GM23248 (cell line): Measurements from ENCODE around the gene CCNG1. TPM values are rescaled to one million over a fixed set of nuclear protein-coding genes. Genes with fewer than 3 reads are reported as not detected.

ENCODE experiments used
- DNase-seq: peaks from one replicate; pipeline ENCODE4 v3.0.0-alpha.2; 2015
- H2AFZ ChIP-seq: fragments of 200-600 bp; sonication (generic); 2 replicates; pipeline ENCODE4 v1.6.1; 2016; ENCODE audit warnings: antibody characterized with exemption
- H3F3A ChIP-seq: fragments of 200-600 bp; sonication (generic); 2 replicates; pipeline ENCODE4 v1.6.1; 2016; ENCODE audit warnings: mild to moderate bottlenecking, antibody characterized with exemption, mixed run types; ENCODE audit not compliant: insufficient read depth
- H3K27ac ChIP-seq: fragments of 200-600 bp; sonication (generic); 2 replicates; pipeline ENCODE4 v1.5.1; 2016; ENCODE audit warnings: mild to moderate bottlenecking
- H3K27me3 ChIP-seq: fragments of 200-600 bp; sonication (generic); replicated peaks from 2 replicates; pipeline ENCODE4 v1.6.1; 2016; ENCODE audit warnings: mild to moderate bottlenecking; ENCODE audit not compliant: insufficient read depth
- H3K36me3 ChIP-seq: fragments of 200-600 bp; sonication (generic); 2 replicates; pipeline ENCODE4 v1.6.1; 2016; ENCODE audit warnings: low read depth, mild to moderate bottlenecking
- H3K4me1 ChIP-seq: fragments of 200-600 bp; sonication (generic); 2 replicates; pipeline ENCODE4 v1.6.1; 2016; ENCODE audit warnings: mild to moderate bottlenecking; ENCODE audit not compliant: insufficient read depth
- H3K4me2 ChIP-seq: fragments of 200-600 bp; sonication (generic); one replicate; pipeline ENCODE4 v1.6.1; 2016; ENCODE audit warnings: mild to moderate bottlenecking; ENCODE audit not compliant: unreplicated experiment
- H3K4me3 ChIP-seq: fragments of 200-600 bp; sonication (generic); 2 replicates; pipeline ENCODE4 v1.5.1; 2016; ENCODE audit warnings: mild to moderate bottlenecking
- H3K79me2 ChIP-seq: fragments of 200-600 bp; sonication (generic); 2 replicates; pipeline ENCODE4 v1.6.1; 2016; ENCODE audit warnings: mild to moderate bottlenecking; ENCODE audit not compliant: insufficient read depth
- H3K9ac ChIP-seq: fragments of 200-600 bp; sonication (generic); 2 replicates; pipeline ENCODE4 v1.6.1; 2016; ENCODE audit warnings: mild to moderate bottlenecking
- H3K9me2 ChIP-seq: fragments of 200-600 bp; sonication (generic); 2 replicates; pipeline ENCODE4 v1.6.1; 2016; ENCODE audit warnings: mixed run types, mild to moderate bottlenecking, moderate library complexity; ENCODE audit not compliant: insufficient read depth
- H3K9me3 ChIP-seq: fragments of 200-600 bp; sonication (generic); one replicate; pipeline ENCODE4 v1.6.1; 2017; ENCODE audit warnings: low read depth
- H4K20me1 ChIP-seq: fragments of 200-600 bp; sonication (generic); 2 replicates; pipeline ENCODE4 v1.6.0; 2016; ENCODE audit not compliant: insufficient read depth
- EZH2 ChIP-seq: fragments of 200-600 bp; sonication (generic); IDR thresholded peaks from 2 replicates; pipeline ENCODE4 v1.6.1; 2018; ENCODE audit warnings: antibody characterized with exemption, mild to moderate bottlenecking; ENCODE audit not compliant: insufficient read depth, poor library complexity, severe bottlenecking
- EZH2phosphoT487 ChIP-seq: fragments of 200-600 bp; sonication (generic); IDR thresholded peaks from 2 replicates; pipeline ENCODE4 v1.6.1; 2018; ENCODE audit warnings: antibody characterized with exemption, moderate library complexity, mild to moderate bottlenecking, low read depth; ENCODE audit not compliant: insufficient read depth
- WGBS, 2 experiments: methylation state at CpG; one replicate each; pipeline ENCODE4 v1.1.6; 2015 to 2017; ENCODE audit warnings: low lambda C conversion rate in 2 of 2, low coverage in 1 of 2; ENCODE audit errors: missing lambda C conversion rate in 2 of 2; 5-methylcytosine and 5-hydroxymethylcytosine counted together
- in situ Hi-C: fragments of 300-500 bp; cut with MboI; formaldehyde crosslinking; loops from 2 replicates; pipeline ENCODE4 v1.15.0; 2020
- polyA plus RNA-seq: library from polyadenylated mRNA; unstranded; fragments of >200 nt; fragmentation: Nextera tagmentation; extraction: Ambion mirVana; gene quantifications from 2 replicates; pipeline ENCODE4 v1.2.1, GENCODE V29; 2016
- total RNA-seq: library from RNA; depleted of rRNA; stranded (reverse); fragments of >200 nt; shearing (Covaris generic); gene quantifications from 2 replicates; pipeline ENCODE4 v1.2.3, GENCODE V29; 2014

CCNG1 gene
- total and polyA plus RNA-seq, 2 experiments from 2014 or later: 101 to 166 TPM

DNA sequence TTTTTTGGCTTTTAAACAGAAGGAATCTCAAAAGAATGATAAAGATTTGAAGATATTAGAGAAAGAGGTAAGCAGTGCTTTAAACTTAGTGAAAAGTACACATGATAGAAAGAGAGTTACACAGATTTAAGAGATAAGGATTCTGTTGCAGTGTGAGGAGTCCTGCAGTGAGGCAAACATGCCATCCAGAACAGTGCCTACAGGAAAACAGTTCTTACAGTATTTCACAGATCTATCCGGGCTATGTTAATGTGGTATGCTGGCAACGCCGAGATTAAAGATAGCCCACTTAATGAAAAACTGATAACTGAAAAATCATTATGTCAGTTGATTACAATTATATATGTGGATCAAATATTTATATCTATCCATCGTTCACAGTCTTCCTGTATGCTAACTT is 30.3 kb downstream of the CCNG1 start:
- H4K20me1 ChIP-seq: no peaks in the 10 kb centered on the region
- TF ChIP-seq EZH2phosphoT487 (no peak), EZH2 (no peak)
- H3K9ac ChIP-seq: no peak overlapping the region
- no peaks in the 10 kb centered on the region for H3K9me3 ChIP-seq
- in situ Hi-C loops: no loop called here
- H3K9me2 ChIP-seq: no peaks in the 10 kb centered on the region
- 74 to 82% methylated on average over 4 of the region's 4 CpGs for WGBS, 2 experiments
- no peak overlapping the region for H3K4me3 ChIP-seq
- H3K27ac ChIP-seq: no peak overlapping the region
- no peaks in the 10 kb centered on the region for H3K36me3 ChIP-seq
- H3K27me3 ChIP-seq: no peaks in the 10 kb centered on the region
- peaks cover 4% of the 10 kb centered on the region; the same call in 1 of the 2 replicates for H3F3A ChIP-seq
- DNase-seq: no peak
- peaks cover 26% of the 10 kb centered on the region for H3K79me2 ChIP-seq
- peak overlapping the region; percentile 65 for H2AFZ ChIP-seq
- no peak overlapping the region for H3K4me2 ChIP-seq
- H3K4me1 ChIP-seq: peaks cover 7% of the 10 kb centered on the region; the same call in 1 of the 2 replicates

DNA sequence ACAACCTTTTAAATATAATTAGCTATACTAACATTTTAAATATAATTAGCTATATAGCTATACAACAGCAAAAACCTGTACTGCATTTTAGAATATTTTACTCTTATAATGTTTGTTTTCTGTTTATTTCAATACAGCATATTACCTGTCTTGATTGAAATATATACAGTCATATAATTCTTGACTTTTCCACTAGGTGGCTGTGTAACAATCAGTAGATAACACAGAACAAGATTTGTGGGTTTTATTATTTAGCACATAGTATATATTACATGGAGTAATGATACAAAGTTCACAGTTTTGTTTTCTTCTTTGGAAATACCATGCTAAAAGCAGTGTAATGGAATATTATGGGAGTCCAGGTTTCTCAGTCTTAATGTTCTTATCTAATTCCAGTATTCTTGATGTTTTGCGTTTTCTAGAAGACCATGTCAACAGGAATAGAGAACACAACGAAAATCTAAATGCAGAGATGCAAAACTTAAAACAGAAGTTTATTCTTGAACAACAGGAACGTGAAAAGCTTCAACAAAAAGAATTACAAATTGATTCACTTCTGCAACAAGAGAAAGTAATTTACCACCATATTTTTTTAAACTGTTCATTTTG is 36.3 kb downstream of the CCNG1 start:
- peak overlapping the region; percentile 47; the same call in 1 of the 2 replicates for H2AFZ ChIP-seq
- DNase-seq: no peak
- in situ Hi-C loops: no loop called here
- H3K4me1 ChIP-seq: peaks cover 10% of the 10 kb centered on the region
- no peaks in the 10 kb centered on the region for H3K9me3 ChIP-seq
- no peak overlapping the region for H3K27ac ChIP-seq
- no peaks in the 10 kb centered on the region for H3K27me3 ChIP-seq
- H4K20me1 ChIP-seq: no peaks in the 10 kb centered on the region
- H3K9me2 ChIP-seq: no peaks in the 10 kb centered on the region
- no peak overlapping the region for H3K9ac ChIP-seq
- H3K4me3 ChIP-seq: no peak overlapping the region
- no peaks in the 10 kb centered on the region for H3K36me3 ChIP-seq
- no peaks in the 10 kb centered on the region for H3K79me2 ChIP-seq
- TF ChIP-seq EZH2phosphoT487 (no peak), EZH2 (no peak)
- 96 to 99% methylated on average over 3 of the region's 3 CpGs for WGBS, 2 experiments
- no peak overlapping the region for H3K4me2 ChIP-seq
- peaks cover 9% of the 10 kb centered on the region; the same call in 1 of the 2 replicates for H3F3A ChIP-seq

DNA sequence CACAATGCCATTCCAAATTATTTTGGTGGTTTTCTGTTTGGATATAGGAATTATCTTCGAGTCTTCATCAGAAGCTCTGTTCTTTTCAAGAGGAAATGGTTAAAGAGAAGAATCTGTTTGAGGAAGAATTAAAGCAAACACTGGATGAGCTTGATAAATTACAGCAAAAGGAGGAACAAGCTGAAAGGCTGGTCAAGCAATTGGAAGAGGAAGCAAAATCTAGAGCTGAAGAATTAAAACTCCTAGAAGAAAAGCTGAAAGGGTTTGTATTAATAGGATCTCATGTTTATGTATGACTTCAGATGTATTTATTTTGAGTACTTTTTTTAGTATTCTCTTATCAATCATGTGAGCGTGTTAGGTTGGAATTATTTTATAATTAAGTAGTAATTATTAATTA is 38.0 kb downstream of the CCNG1 start:
- Histone ChIP-seq H3F3A (peaks cover 9% of the 10 kb centered on the region; the same call in 1 of the 2 replicates), H3K9me2 (no peaks in the 10 kb centered on the region)
- in situ Hi-C loops: no loop called here

DNA sequence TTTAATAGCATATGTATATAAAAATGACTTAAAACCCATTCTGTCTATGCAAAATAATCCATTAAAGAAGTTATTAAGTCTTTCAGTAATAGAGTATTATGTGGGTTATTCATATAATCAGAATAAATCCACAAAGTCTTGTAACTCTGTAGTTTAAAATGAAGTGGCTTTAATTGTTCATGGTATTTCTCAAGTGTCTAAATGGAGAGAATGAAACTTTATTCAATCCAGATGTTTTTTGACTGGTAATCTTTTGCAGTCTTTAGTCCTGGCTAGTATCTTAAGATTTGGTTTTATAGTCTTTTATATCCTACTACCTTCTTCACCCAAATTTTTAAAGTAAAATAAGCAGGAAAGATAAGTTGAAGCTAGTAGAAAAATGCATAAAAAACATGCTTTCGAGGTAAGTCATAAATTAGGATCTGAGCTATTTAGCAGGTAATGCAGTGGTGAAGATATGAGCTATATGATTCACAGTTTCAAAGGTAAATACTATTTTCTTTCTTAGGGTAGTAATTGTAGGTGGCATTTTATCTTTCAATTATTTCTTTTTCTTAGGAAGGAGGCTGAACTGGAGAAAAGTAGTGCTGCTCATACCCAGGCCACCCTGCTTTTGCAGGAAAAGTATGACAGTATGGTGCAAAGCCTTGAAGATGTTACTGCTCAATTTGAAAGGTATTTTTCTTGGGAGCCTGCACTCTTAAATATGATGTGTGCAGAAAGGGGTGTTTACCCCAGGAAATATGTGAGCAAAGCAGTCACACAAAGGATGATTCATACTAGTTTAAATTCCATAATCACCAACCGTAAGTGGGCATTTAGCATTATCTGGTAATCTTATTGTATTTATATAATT is 41.0 kb downstream of the CCNG1 start:
- H3K27me3 ChIP-seq: no peaks in the 10 kb centered on the region
- H3K36me3 ChIP-seq: no peaks in the 10 kb centered on the region
- peaks cover 13% of the 10 kb centered on the region for H3K4me1 ChIP-seq
- no peaks in the 10 kb centered on the region for H3K9me2 ChIP-seq
- TF ChIP-seq EZH2phosphoT487 (no peak), EZH2 (no peak)
- H3K4me3 ChIP-seq: no peak overlapping the region
- H3K27ac ChIP-seq: no peak overlapping the region
- H3K9ac ChIP-seq: no peak overlapping the region
- DNase-seq: peak; percentile 58
- no peaks in the 10 kb centered on the region for H3K9me3 ChIP-seq
- H2AFZ ChIP-seq: peak overlapping the region; percentile 3
- peaks cover 9% of the 10 kb centered on the region; the same call in 1 of the 2 replicates for H3F3A ChIP-seq
- in situ Hi-C loops: no loop called here
- H3K79me2 ChIP-seq: no peaks in the 10 kb centered on the region
- H3K4me2 ChIP-seq: peak overlapping the region; percentile 29
- no peaks in the 10 kb centered on the region for H4K20me1 ChIP-seq
- WGBS, 2 experiments: 13 to 15% methylated on average over 2 of the region's 2 CpGs

More for the DNA sequence above, 38.0 kb downstream of the CCNG1 start:
- H3K4me1 ChIP-seq: peaks cover 13% of the 10 kb centered on the region
- no peaks in the 10 kb centered on the region for H3K9me3 ChIP-seq
- no peak overlapping the region for H3K4me2 ChIP-seq
- H4K20me1 ChIP-seq: no peaks in the 10 kb centered on the region
- TF ChIP-seq EZH2 (no peak), EZH2phosphoT487 (no peak)
- H3K36me3 ChIP-seq: no peaks in the 10 kb centered on the region
- H3K79me2 ChIP-seq: no peaks in the 10 kb centered on the region
- DNase-seq: no peak
- peak overlapping the region; percentile 54; the same call in 1 of the 2 replicates for H2AFZ ChIP-seq
- H3K27ac ChIP-seq: no peak overlapping the region
- no peaks in the 10 kb centered on the region for H3K27me3 ChIP-seq
- no peak overlapping the region for H3K4me3 ChIP-seq
- WGBS, 2 experiments: 97 to 98% methylated on average over 2 of the region's 2 CpGs
- H3K9ac ChIP-seq: no peak overlapping the region
